GM08714 (cell line): ENCODE measurements around the gene QTRT2.

Experiments
- H3K4me3 ChIP-seq: fragments of 200-500 bp; sonication (Bioruptor generic); 2 replicates; pipeline ENCODE4 v1.5.1; 2014; ENCODE audit warnings: mild to moderate bottlenecking, low read length, inconsistent platforms
- ZNF274 ChIP-seq: IDR thresholded peaks from 2 replicates; pipeline ENCODE4 v1.6.1; 2012; ENCODE audit warnings: mild to moderate bottlenecking, low read depth, low read length

QTRT2 gene

DNA sequence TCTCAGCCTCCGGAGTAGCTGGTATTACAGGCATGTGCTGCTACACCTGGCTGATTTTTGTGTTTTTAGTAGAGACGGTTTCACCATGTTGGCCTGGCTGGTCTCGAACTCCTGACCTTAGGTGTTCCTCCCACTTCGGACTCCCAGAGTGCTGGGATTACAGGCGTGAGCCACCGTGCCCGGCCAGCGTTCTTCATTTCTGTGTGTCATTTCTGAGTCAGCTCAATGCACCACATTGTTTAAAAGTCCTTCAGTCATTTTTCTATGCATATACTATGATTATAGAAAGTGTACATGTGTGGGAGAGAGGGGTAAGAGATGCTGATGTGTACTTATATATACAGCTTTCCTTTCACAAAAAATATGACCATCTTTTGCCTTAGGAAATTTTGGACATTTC lies 2.1 kb downstream of the QTRT2 start:
- no peak for TF ChIP-seq ZNF274
- H3K4me3 ChIP-seq, result no peak overlapping the region

- H3K4me3 ChIP-seq, result no peak overlapping the region
- TF ChIP-seq ZNF274, result no peak
Observed at GRCh38 chr3:114060906-114061655, 4.5 kb downstream of the QTRT2 start.

DNA sequence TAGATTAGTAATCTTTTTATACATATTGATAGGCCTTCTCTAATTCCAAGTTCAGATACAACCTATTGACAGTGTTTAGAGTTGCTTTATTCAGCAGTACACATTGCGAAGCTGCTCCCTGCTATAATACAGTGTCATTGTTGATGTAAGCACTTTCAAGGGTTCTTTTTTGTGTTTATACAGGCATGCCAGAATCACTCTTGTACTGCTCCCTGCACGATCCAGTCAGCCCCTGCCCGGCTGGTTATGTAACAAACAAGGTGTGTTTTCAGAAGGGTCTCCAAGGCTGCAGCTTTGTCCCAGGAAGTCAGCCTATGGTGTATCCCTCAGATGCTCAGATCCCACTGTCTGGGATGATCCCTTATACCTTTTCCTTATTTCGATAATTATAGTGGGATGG lies 11.3 kb downstream of the QTRT2 start:
- no peak overlapping the region for H3K4me3 ChIP-seq
- no peak for TF ChIP-seq ZNF274

- no peak overlapping the region for H3K4me3 ChIP-seq
- no peak for TF ChIP-seq ZNF274
Observed at GRCh38 chr3:114068336-114068735, 11.8 kb downstream of the QTRT2 start.

DNA sequence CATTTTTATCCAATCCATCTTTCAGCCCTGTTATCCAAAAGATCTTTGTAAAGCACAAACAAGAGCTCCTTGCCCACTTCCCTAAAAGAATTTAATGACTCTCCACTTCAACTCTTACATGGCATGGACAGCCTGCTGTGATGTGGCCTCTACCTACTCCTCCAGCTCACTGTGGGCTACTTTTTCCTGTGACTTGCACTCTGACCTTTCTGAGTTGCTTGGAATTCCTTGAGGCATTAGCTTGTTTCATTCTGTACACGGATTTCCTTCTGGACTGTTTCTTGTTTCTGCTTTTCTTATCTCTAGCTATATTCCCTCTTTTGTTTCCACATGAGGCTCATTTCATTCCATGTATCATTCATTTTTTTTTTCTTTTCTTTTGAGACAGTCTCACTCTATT lies 15.2 kb downstream of the QTRT2 start:
- TF ChIP-seq ZNF274, result no peak
- H3K4me3 ChIP-seq, result no peak overlapping the region

DNA sequence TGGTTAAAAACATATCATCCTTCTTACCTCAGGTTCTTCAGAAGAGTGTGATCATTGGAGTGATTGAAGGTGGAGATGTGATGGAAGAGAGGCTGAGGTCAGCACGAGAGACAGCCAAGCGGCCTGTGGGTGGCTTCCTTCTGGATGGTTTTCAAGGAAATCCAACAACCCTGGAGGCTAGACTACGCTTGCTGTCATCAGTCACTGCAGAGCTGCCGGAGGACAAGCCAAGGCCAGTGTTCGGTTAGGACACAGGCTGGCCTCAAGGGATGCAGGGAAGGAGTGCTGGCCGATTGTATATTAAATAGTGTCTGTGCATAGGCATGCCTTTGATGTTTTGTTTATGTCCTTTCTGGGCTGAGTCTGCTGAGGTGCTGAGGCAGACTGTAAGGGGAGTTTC lies 20.2 kb downstream of the QTRT2 start:
- TF ChIP-seq ZNF274, result no peak
- H3K4me3 ChIP-seq, result no peak overlapping the region

GRCh38 chr3:114078126-114078525 lies 21.6 kb downstream of the QTRT2 start:
- no peak for TF ChIP-seq ZNF274
- no peak overlapping the region for H3K4me3 ChIP-seq

DNA sequence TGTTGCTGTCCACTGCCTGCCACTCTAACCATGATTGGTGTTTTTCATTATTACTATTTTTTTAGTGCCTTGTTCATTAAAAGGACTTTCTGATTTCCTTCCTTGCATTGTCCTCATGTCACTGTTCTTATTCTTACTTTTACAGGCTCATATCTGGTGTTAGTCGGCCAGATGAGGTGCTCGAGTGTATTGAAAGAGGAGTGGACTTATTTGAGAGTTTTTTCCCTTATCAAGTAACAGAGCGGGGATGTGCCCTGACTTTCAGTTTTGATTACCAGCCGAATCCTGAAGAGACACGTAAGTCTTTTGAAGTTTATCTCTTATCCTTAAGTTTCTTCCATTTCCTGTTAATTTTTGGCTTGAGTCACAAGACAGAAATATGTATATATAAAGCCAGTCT lies 23.2 kb downstream of the QTRT2 start:
- no peak overlapping the region for H3K4me3 ChIP-seq
- TF ChIP-seq ZNF274, result no peak

- no peak for TF ChIP-seq ZNF274
- no peak overlapping the region for H3K4me3 ChIP-seq
Observed at GRCh38 chr3:114080201-114080600, 23.7 kb downstream of the QTRT2 start.

- TF ChIP-seq ZNF274, result no peak
- no peak overlapping the region for H3K4me3 ChIP-seq
Observed at GRCh38 chr3:114081037-114081436, 24.5 kb downstream of the QTRT2 start.

DNA sequence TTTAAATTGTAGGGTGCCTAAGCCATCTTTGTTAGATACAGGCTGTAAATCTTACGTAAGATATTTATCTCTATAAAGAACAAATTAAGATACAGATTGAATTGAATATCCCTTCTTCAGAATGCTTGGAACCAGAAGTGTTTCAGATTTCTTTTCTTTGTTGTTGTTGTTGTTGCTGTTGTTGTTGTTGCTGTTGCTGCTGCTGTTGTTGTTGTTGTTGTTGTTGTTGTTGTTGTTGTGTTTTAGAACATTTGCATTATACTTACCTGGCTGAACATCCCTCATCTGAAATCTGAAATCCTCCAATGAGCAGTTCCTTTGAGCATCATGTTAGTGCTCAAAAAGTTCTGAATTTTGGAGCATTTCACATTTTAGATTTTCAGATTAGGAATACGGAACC lies 26.6 kb downstream of the QTRT2 start:
- TF ChIP-seq ZNF274, result no peak
- no peak overlapping the region for H3K4me3 ChIP-seq

DNA sequence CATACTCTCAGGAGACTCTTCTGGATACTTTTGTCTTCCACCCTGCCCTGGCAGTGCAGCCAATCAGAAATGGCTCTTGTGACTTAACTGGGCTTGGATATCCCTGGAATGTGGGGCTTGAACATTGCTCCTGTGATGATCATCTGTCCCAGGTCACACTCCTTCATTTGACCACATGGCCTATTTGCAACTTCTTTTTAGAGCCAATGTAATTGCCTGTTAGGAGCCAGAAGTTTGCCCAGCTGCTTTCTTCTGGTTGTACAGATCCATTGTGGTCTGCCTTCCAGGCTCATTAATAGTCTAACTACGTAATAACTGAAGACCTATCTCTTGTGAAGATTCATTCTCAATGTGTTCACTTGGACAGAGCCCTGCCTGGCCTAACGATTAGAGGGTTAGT lies 29.8 kb downstream of the QTRT2 start:
- TF ChIP-seq ZNF274, result no peak
- H3K4me3 ChIP-seq, result no peak overlapping the region

DNA sequence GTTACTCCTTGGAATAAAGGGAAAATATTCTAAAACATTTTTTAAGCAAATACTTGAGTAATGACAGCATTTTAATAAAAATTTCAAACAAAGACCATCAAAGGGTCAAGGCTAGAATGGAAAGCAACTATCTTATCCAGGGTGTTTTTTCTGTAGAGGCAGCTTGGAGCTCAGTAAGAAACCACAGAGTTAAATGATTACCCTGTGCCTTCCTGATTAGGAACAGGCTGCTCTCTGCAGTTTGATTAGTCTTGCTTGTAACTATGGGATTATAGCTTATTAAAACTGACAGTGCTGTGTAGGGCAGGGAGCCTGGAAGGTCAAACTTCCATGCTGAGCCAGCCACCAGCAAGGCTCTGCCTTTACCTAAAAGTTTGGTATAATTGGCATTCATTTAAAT lies 33.1 kb downstream of the QTRT2 start:
- no peak overlapping the region for H3K4me3 ChIP-seq
- TF ChIP-seq ZNF274, result no peak

DNA sequence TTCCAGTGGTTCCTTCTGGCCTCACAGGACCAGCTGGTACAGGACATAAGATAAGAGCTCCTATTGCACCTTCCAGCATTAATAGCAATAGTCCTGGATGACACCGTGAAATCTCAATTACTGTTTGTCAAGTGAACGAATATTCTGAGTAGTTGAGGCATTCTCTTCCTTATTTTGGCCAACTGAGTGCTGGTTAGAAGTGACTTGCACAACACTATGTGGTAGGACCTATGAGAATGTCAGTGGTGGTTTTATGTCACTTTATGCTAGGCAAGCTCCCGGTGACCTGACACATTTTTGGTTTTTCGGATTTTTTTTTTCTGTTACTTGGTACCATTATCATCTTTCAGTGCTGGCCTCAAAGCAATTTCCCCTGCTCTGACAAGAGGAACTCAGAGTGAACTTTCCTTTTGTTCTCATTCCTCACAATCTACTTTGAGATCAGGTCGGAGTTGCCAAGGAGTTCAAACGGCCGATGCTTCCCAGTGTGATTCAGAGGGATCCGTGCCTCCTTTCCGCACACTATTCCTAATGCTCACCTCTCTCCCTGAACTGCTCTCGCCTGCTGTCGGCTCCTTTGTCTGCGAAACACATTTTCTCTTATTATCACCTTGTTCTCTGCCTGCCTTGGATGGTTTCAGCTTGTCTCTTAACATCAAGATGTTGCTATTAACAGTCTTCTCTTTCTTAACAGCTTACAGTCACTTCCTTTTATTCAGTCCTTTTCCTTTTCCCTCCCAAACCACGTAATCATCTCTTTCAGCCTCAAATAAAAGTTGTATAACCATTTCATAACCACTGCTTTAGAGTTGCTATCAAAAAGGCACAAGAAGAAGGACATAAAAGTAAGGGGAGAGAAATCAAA lies 35.8 kb downstream of the QTRT2 start:
- no peak for TF ChIP-seq ZNF274

GRCh38 chr3:114093016-114093380 lies 36.5 kb downstream of the QTRT2 start:
- H3K4me3 ChIP-seq, result no peak overlapping the region
- TF ChIP-seq ZNF274, result no peak

More for the DNA sequence above, 35.8 kb downstream of the QTRT2 start:
- H3K4me3 ChIP-seq, result no peak overlapping the region
